ENCODE data around the gene DCP2. TPM values are rescaled to one million over a fixed set of nuclear protein-coding genes. Genes with fewer than 3 reads are reported as not detected.

The DCP2 gene
- total RNA-seq (2022; extraction: Qiagen RNA extraction; ENCODE audit: low read depth), result 7.8 to 10.6 TPM (median 9.9 TPM) in 5 replicates

DNA sequence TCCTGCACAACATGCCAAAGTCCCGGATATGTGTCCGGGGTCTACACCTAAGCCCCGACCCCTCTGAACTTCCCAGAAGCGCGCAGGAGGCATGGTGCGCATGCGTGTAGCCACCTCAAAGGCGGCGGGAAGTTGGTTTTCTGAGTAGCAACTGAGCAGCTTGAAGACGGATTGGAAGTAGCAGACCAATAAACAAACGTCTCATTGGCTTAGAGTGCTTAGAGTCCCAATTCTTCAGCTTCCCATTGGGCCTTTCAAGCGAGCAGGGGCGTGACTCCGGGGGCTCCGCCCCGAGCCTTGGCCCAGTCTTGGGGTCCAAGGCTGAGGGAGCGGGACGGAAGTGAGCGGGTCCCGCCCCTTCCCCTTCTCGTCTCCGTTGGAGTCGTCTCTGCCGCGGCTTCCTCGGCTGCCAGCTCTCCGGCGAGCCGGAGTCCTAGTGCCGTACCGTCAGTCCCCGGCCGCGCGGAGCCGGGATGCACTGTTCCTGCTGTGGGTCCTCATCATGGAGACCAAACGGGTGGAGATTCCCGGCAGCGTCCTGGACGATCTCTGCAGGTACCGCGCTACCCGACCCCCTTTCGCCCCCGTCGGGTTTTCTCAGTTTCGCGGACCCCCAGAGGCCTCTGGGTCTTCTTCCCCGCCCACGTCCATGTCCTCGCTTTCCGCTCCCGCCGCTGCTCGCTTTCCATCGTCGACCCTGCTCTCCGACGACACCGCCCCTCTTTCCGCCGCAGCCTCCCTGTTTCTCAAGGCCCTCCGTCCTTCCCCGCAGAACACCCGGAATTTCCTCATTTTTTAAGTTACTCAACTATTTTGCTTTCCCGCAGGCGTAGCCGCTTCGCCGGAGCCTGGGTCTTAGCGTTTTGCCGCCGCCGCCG is at the start of gene DCP2:
Gene DCP2, plus strand, starts transcription at position 367 of the 878 bp plus-strand sequence. Its CDS starts 136 bp downstream, at position 503.

Other genes with a start within 250 kb of the DCP2 start
- gene APC, start 238.9 kb upstream of the DCP2 start, total RNA-seq (2022; extraction: Qiagen RNA extraction; ENCODE audit: low read depth), result 5.3 to 11.6 TPM (median 8.7 TPM) in 5 replicates
- gene SRP19, start 115.5 kb upstream of the DCP2 start, total RNA-seq (2022; extraction: Qiagen RNA extraction; ENCODE audit: low read depth), result 75.8 to 134 TPM (median 88.0 TPM) in 5 replicates
- 134 to 147 TPM (median 141 TPM) in 5 replicates for gene REEP5, start 54.6 kb upstream of the DCP2 start, total RNA-seq (2022; extraction: Qiagen RNA extraction; ENCODE audit: low read depth)

All from A549 treated with ZK216348 at 1 μM for 4 hours (cell line).